DOHH2 (cell line): ENCODE data around the gene MKLN1.

Experiments used
- H3F3A ChIP-seq: fragments of 200-600 bp; sonication (generic), shearing (Covaris generic); 2 replicates; pipeline ENCODE4 v1.6.0; 2016; ENCODE audit warnings: antibody characterized with exemption, mild to moderate bottlenecking; ENCODE audit not compliant: control insufficient read depth, insufficient read depth
- H3K27ac ChIP-seq: fragments of 200-600 bp; sonication (generic); 2 replicates; pipeline ENCODE4 v1.5.1; 2014; ENCODE audit warnings: low read depth, mild to moderate bottlenecking, low read length, moderate library complexity
- H3K27me3 ChIP-seq: fragments of 200-600 bp; sonication (generic); 2 replicates; pipeline ENCODE4 v1.6.1; 2014; ENCODE audit warnings: mild to moderate bottlenecking, low read length, mixed read lengths; ENCODE audit not compliant: control insufficient read depth
- H3K36me3 ChIP-seq: fragments of 200-600 bp; sonication (generic); 2 replicates; pipeline ENCODE4 v1.6.1; 2014; ENCODE audit warnings: mild to moderate bottlenecking, low read length, moderate library complexity, mixed read lengths; ENCODE audit not compliant: control insufficient read depth
- H3K4me1 ChIP-seq: fragments of 200-600 bp; sonication (generic); 2 replicates; pipeline ENCODE4 v1.6.1; 2014; ENCODE audit warnings: mild to moderate bottlenecking, low read length, mixed read lengths; ENCODE audit not compliant: control insufficient read depth
- H3K4me2 ChIP-seq: fragments of 200-600 bp; sonication (generic); 2 replicates; pipeline ENCODE4 v1.6.0; 2014; ENCODE audit warnings: mild to moderate bottlenecking, low read length, moderate library complexity
- H3K4me3 ChIP-seq: fragments of 200-600 bp; sonication (generic); 2 replicates; pipeline ENCODE4 v1.5.1; 2014; ENCODE audit warnings: mild to moderate bottlenecking, low read length, mixed read lengths
- H3K79me2 ChIP-seq: fragments of 200-600 bp; sonication (generic); 2 replicates; pipeline ENCODE4 v1.6.1; 2014; ENCODE audit warnings: mild to moderate bottlenecking, low read length, mixed read lengths; ENCODE audit not compliant: control insufficient read depth
- H3K9me2 ChIP-seq: fragments of 200-600 bp; sonication (generic); replicated peaks from 2 replicates; pipeline ENCODE4 v1.6.1; 2014; ENCODE audit warnings: mild to moderate bottlenecking, low read length, mixed read lengths; ENCODE audit not compliant: control insufficient read depth
- H3K9me3 ChIP-seq: fragments of 200-600 bp; sonication (generic); 2 replicates; pipeline ENCODE4 v1.6.1; 2014; ENCODE audit warnings: antibody characterized with exemption, low read length, mixed read lengths; ENCODE audit not compliant: control insufficient read depth, insufficient read depth
- H4K20me1 ChIP-seq: fragments of 200-600 bp; sonication (generic); 2 replicates; pipeline ENCODE4 v1.6.0; 2014; ENCODE audit warnings: low read depth, mild to moderate bottlenecking, antibody characterized with exemption, low read length, moderate library complexity; ENCODE audit not compliant: control insufficient read depth, insufficient read depth
- CTCF ChIP-seq: fragments of 200-600 bp; sonication (generic); IDR thresholded peaks from one replicate; pipeline ENCODE4 v1.5.1; 2014; ENCODE audit warnings: antibody characterized with exemption, mild to moderate bottlenecking, low read depth, low read length; ENCODE audit not compliant: poor library complexity, severe bottlenecking
- EZH2phosphoT487 ChIP-seq: fragments of 200-600 bp; sonication (generic); IDR thresholded peaks from 2 replicates; pipeline ENCODE4 v1.6.1; 2017; ENCODE audit warnings: borderline replicate concordance, mild to moderate bottlenecking, antibody characterized with exemption, low read length, moderate library complexity, mixed read lengths

The MKLN1 gene

GRCh38 chr7:131346885-131347592, 19.4 kb downstream of the MKLN1 start:
- Histone ChIP-seq H3K9me2 (no peaks in the 10 kb centered on the region), H3K27me3 (no peaks in the 10 kb centered on the region), H3K9me3 (no peaks in the 10 kb centered on the region), H3K4me3 (no peak overlapping the region), H3K4me1 (peaks cover 5% of the 10 kb centered on the region), H3F3A (peaks cover under 1% of the 10 kb centered on the region), H3K27ac (no peak overlapping the region), H3K36me3 (peaks cover 14% of the 10 kb centered on the region), H3K4me2 (no peak overlapping the region), H4K20me1 (peaks cover 8% of the 10 kb centered on the region), H3K79me2 (peaks cover 98% of the 10 kb centered on the region)
- TF ChIP-seq CTCF (no peak), EZH2phosphoT487 (no peak)

GRCh38 chr7:131352032-131352431, 24.4 kb downstream of the MKLN1 start:
- Histone ChIP-seq H3K4me3 (no peak overlapping the region), H3K27me3 (no peaks in the 10 kb centered on the region), H3K4me2 (no peak overlapping the region), H3K36me3 (peaks cover 6% of the 10 kb centered on the region), H3K9me2 (no peaks in the 10 kb centered on the region), H4K20me1 (peaks cover 10% of the 10 kb centered on the region; the same call in 1 of the 2 replicates), H3K79me2 (peaks cover 98% of the 10 kb centered on the region), H3F3A (0 out of 2 replicates have a peak, but pooled peaks cover 4% of the 10 kb centered on the region), H3K4me1 (peaks cover 33% of the 10 kb centered on the region), H3K9me3 (no peaks in the 10 kb centered on the region), H3K27ac (no peak overlapping the region)
- TF ChIP-seq EZH2phosphoT487: no peak
- no peak for TF ChIP-seq CTCF

GRCh38 chr7:131354390-131354789, 26.7 kb downstream of the MKLN1 start:
- Histone ChIP-seq H3F3A (0 out of 2 replicates have a peak, but pooled peaks cover 4% of the 10 kb centered on the region), H3K4me1 (peaks cover 43% of the 10 kb centered on the region), H3K4me2 (peak overlapping the region; percentile 37), H3K9me3 (no peaks in the 10 kb centered on the region), H3K9me2 (no peaks in the 10 kb centered on the region), H3K36me3 (peaks cover 6% of the 10 kb centered on the region), H3K27me3 (no peaks in the 10 kb centered on the region), H4K20me1 (peaks cover 18% of the 10 kb centered on the region), H3K27ac (no peak overlapping the region), H3K4me3 (no peak overlapping the region), H3K79me2 (peaks cover 99% of the 10 kb centered on the region)
- TF ChIP-seq EZH2phosphoT487 (no peak), CTCF (no peak)
